HFF-Myc (cell line): Measurements from ENCODE around the gene HOXD11.

Source experiments
- DNase-seq: peaks from one replicate; pipeline ENCODE4 v3.0.0-alpha.2; 2011; ENCODE audit warnings: low read depth; ENCODE audit errors: extremely low read depth
- H3K4me3 ChIP-seq: replicated peaks from 2 replicates; pipeline ENCODE4 v1.5.1; 2011; ENCODE audit warnings: low read depth, mild to moderate bottlenecking, control low read depth, low read length
- CTCF ChIP-seq: IDR thresholded peaks from 2 replicates; pipeline ENCODE4 v1.5.1; 2012; ENCODE audit warnings: mild to moderate bottlenecking, low read depth, low read length, control low read depth; ENCODE audit errors: missing control alignments

The HOXD11 gene

GRCh38 chr2:176128982-176129796 lies 22.1 kb downstream of the HOXD11 start, which contains the start of gene HOXD8:
HOXD8 (plus strand) TSS chr2:176129705; CDS start chr2:176130367, 662 bp downstream.
- no peak for DNase-seq
- TF ChIP-seq CTCF, result no peak
- 0 out of 2 replicates have a peak within 1 kb of the TSS, but pooled peaks have one; percentile 11 for H3K4me3 ChIP-seq

DNA sequence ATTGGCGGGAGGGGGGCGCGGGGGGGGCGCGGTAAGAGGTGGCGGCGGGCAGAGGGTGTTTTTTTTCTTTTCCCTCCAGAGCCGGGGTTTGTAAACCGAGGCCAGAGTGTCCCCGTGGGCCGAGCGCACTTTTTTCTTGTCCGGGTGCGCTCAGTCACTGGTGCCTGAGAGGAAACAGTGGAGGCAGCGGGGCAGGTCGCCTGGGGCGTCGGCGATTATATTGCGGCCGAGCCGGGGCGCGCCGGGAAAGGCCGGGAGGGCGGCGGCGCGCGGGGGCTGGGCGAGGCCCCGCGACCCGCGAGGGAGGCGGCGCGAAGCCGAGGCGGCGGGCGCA lies 22.7 kb downstream of the HOXD11 start:
- H3K4me3 ChIP-seq, result 0 out of 2 replicates have a peak overlapping the region, but pooled peaks have one; percentile 11
- no peak for DNase-seq
- no peak for TF ChIP-seq CTCF

- DNase-seq, result no peak
- no peak for TF ChIP-seq CTCF
- no peak overlapping the region for H3K4me3 ChIP-seq
Observed at GRCh38 chr2:176130147-176130956, 23.3 kb downstream of the HOXD11 start.

GRCh38 chr2:176130957-176131847 lies 24.1 kb downstream of the HOXD11 start:
- TF ChIP-seq CTCF, result no peak
- DNase-seq, result no peak
- H3K4me3 ChIP-seq, result no peak overlapping the region

DNA sequence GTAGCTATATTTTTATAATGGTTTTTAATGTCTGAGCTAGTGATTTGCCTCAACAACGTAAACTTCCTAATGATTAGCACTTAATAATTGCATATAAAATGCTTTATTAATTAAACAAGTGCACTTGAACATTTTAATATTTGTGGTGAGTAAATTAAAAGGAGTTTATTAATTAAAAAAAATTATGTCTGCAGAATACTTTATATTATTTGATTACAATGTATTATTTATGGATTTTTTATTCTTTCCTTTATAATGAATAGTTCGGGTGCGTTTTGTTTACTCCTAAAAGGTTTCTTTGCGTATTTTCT lies 24.7 kb downstream of the HOXD11 start:
- no peak for DNase-seq
- H3K4me3 ChIP-seq, result no peak overlapping the region

More for the DNA sequence above, 24.7 kb downstream of the HOXD11 start:
- TF ChIP-seq CTCF, result no peak
